ENCODE measurements around the gene PYY.

Gene PYY

GRCh38 chr17:43917016-43917347 lies 36.8 kb downstream of the PYY start:
- no peak overlapping the region for H3K4me3 ChIP-seq (ENCODE audit: control insufficient read depth, low read depth, low read length)
- DNase-seq (ENCODE audit: low read depth): no peak

GRCh38 chr17:43916385-43916784 lies 37.4 kb downstream of the PYY start:
- no peak for DNase-seq (ENCODE audit: low read depth)
- no peak overlapping the region for H3K4me3 ChIP-seq (ENCODE audit: control insufficient read depth, low read depth, low read length)
- TF ChIP-seq CTCF (IDR thresholded peaks at IDR 0.05; ENCODE audit: control insufficient read depth, insufficient read depth, low read depth, low read length, missing control alignments): no peak

More at GRCh38 chr17:43917016-43917347, 36.8 kb downstream of the PYY start:
- no peak for TF ChIP-seq CTCF (IDR thresholded peaks at IDR 0.05; ENCODE audit: control insufficient read depth, insufficient read depth, low read depth, low read length, missing control alignments)

- H3K4me3 ChIP-seq (ENCODE audit: control insufficient read depth, low read depth, low read length): no peak overlapping the region
- no peak for DNase-seq (ENCODE audit: low read depth)
- TF ChIP-seq CTCF (IDR thresholded peaks at IDR 0.05; ENCODE audit: control insufficient read depth, insufficient read depth, low read depth, low read length, missing control alignments): no peak
These were observed 38.2 kb downstream of the PYY start for GRCh38 chr17:43915559-43915958.

GRCh38 chr17:43914451-43914850 lies 39.3 kb downstream of the PYY start:
- no peak overlapping the region for H3K4me3 ChIP-seq (ENCODE audit: control insufficient read depth, low read depth, low read length)
- TF ChIP-seq CTCF (IDR thresholded peaks at IDR 0.05; ENCODE audit: control insufficient read depth, insufficient read depth, low read depth, low read length, missing control alignments): no peak
- DNase-seq (ENCODE audit: low read depth): no peak

GRCh38 chr17:43913584-43913983 lies 40.2 kb downstream of the PYY start:
- no peak for DNase-seq (ENCODE audit: low read depth)
- TF ChIP-seq CTCF (IDR thresholded peaks at IDR 0.05; ENCODE audit: control insufficient read depth, insufficient read depth, low read depth, low read length, missing control alignments): no peak
- H3K4me3 ChIP-seq (ENCODE audit: control insufficient read depth, low read depth, low read length): no peak overlapping the region

GRCh38 chr17:43912635-43913304 lies 41.0 kb downstream of the PYY start:
- no peak for TF ChIP-seq CTCF (IDR thresholded peaks at IDR 0.05; ENCODE audit: control insufficient read depth, insufficient read depth, low read depth, low read length, missing control alignments)
- no peak for DNase-seq (ENCODE audit: low read depth)

GRCh38 chr17:43911904-43912303 lies 41.8 kb downstream of the PYY start:
- DNase-seq (ENCODE audit: low read depth): no peak
- TF ChIP-seq CTCF (IDR thresholded peaks at IDR 0.05; ENCODE audit: control insufficient read depth, insufficient read depth, low read depth, low read length, missing control alignments): no peak
- H3K4me3 ChIP-seq (ENCODE audit: control insufficient read depth, low read depth, low read length): no peak overlapping the region

More at GRCh38 chr17:43912635-43913304, 41.0 kb downstream of the PYY start:
- no peak overlapping the region for H3K4me3 ChIP-seq (ENCODE audit: control insufficient read depth, low read depth, low read length)

All from AG09309 (cell line).